Esophagus squamous epithelium (tissue), 4 donors: Measurements from ENCODE around the gene CABLES1.

Experiments used
- CTCF ChIP-seq, 6 experiments: fragments of 450-650 bp in 4 of 6; fragments of 200-600 bp in 2 of 6; sonication (generic) in 2 of 6; IDR thresholded peaks; one replicate each; pipeline ENCODE4 v1.5.1; 2016 to 2019; ENCODE audit warnings: antibody characterized with exemption in 6 of 6, mild to moderate bottlenecking in 4 of 6, moderate library complexity in 4 of 6
- POLR2A ChIP-seq, 4 donors: fragments of 450-650 bp; IDR thresholded peaks; one replicate each; pipeline ENCODE4 v1.6.1; 2017; ENCODE audit warnings: antibody characterized with exemption in 4 of 4, mild to moderate bottlenecking in 4 of 4, moderate library complexity in 3 of 4

GRCh38 chr18:23230686-23231085 is 95.4 kb downstream of the CABLES1 start:
- TF ChIP-seq CTCF (IDR thresholded peaks at IDR 0.05), result no peak
- no peak for TF ChIP-seq POLR2A (IDR thresholded peaks at IDR 0.05)
